ENCODE results near the gene OR52N4.
"Not testable (repeated sequence)": the region's sequence is repeated elsewhere in the genome, so short reads cannot be mapped to it uniquely, and the experiment has no call there.

The OR52N4 gene

GRCh38 chr11:5753943-5754342 is at the start of gene OR52N4:
Gene OR52N4 (plus strand): TSS chr11:5754243. CDS start chr11:5754741, 498 bp downstream.
- DNase-seq: no peak

DNA sequence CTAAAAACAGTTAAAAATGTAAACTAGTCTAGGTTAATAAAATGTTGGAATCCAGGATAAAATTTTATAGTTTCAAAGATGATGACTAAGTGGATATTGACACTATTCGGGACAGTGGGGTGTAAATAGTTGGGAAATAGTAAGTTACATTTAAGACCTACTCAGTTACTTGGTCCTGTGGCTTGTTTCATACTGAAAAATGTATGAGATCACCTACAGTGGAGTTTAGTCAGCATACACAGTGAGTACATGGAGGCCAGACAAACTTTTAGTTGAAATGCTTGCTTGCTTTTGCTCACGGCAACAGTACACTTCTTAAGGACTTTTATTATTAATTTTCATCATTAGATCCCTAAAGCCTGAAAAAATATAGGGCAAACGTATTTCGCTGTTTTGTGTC is 48.4 kb upstream of the OR52N4 start:
- DNase-seq: no peak

DNA sequence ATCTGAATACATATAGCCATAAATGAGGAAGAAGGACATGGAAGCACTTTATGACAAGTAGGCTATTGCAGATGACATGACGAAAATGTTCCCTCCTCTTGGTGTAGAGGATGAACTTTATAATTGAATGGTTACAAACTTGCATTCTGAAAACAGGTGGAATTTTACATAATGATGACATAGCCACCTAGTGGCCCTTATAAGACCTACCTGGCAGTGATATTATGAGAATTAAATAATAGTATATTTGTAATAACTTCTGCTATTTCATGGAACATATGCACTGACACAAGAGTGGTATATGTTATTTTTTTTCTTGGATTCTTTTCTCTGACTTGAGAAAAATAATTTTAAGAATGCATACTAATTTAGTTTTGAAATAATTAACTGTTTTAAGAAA is 41.5 kb upstream of the OR52N4 start:
- no peak for DNase-seq

GRCh38 chr11:5713695-5714094 is 40.3 kb upstream of the OR52N4 start:
- no peak for DNase-seq

DNA sequence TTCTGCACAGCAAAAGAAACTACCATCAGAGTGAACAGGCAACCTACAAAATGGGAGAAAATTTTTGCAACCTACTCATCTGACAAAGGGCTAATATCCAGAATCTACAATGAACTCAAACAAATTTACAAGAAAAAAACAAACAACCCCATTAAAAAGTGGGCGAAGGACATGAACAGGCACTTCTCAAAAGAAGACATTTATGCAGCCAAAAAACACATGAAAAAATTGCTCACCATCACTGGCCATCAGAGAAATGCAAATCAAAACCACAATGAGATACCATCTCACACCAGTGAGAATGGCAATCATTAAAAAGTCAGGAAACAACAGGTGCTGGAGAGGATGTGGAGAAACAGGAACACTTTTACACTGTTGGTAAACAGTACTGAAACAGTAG is 37.5 kb upstream of the OR52N4 start:
- DNase-seq: not testable (repeated sequence)

DNA sequence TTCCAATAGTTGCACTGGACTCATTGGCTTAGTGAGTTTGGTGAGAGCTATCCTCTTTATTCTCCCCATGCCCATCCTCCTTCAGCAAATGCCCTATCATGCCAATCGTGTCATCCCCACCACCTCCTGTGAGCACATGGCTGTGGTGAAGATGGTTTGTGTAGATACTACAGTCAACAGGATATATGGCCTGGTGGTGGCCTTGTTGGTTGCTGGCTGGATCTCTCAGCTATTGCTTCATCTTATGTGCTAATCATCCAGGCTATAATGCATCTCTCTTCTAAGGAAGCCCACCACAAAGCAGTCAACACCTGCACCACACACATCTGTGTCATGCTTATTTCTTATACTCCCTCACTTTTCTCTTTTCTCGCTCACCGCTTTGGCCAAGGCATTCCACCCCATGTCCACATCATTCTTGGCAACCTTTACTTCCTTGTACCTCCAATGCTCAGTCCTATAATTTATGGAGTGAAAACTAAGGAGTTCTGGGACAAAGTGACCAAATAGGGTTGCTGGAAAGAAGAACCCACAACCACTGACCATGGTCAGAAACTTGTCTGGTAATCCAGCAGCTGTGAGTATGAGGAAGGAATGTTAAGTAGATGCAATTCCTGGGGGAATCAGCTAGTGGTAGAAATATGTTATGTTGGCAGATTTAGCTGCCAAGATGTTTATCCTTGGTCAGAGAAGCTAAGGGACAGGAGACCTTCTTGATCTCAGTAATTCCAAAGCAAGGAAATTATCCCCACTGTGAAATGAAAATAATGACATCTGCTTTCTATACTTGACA is 34.1 kb upstream of the OR52N4 start:
- no peak for DNase-seq

DNA sequence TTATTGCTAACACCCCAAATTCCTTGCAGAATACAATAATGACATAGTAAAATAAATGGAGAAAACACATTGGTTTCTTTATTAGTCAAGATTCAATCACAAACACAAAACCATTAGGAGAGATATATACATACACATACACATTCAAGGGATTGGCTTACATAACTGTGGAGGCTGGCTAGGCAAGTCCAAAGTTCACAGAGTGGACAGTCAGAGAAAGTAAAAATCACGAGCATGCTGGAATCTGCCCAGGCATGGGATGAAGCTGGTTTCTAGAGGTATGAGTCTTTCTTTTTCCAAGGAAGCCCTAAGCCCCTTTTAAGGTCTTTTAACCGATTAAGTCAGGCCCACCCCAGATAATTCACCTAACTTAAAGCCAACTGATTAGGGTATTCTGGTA is 31.4 kb upstream of the OR52N4 start:
- DNase-seq: no peak

GRCh38 chr11:5726351-5726750 is 27.7 kb upstream of the OR52N4 start:
- DNase-seq: no peak

GRCh38 chr11:5727691-5728090 is 26.4 kb upstream of the OR52N4 start:
- DNase-seq: no peak

DNA sequence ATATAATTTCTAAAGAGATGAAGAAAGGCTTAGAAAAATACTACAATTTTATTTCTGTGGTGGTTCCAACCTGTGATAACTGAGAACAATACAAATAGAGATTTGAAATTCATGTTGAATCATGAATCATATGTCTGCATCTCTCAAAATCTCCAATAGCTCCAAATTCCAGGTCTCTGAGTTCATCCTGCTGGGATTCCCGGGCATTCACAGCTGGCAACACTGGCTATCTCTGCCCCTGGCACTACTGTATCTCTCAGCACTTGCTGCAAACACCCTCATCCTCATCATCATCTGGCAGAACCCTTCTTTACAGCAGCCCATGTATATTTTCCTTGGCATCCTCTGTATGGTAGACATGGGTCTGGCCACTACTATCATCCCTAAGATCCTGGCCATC is 17.6 kb upstream of the OR52N4 start, which contains the start of gene OR56B1:
TSS of gene OR56B1 (plus strand) at position 53 of the 400 bp plus-strand sequence. CDS start at position 122, 69 bp downstream.
- no peak for DNase-seq

- no peak for DNase-seq
These were observed 17.0 kb upstream of the OR52N4 start for GRCh38 chr11:5737091-5737490.

GRCh38 chr11:5737670-5738392 is 16.2 kb upstream of the OR52N4 start:
- DNase-seq: no peak

GRCh38 chr11:5738431-5738830 is 15.6 kb upstream of the OR52N4 start:
- no peak for DNase-seq

DNA sequence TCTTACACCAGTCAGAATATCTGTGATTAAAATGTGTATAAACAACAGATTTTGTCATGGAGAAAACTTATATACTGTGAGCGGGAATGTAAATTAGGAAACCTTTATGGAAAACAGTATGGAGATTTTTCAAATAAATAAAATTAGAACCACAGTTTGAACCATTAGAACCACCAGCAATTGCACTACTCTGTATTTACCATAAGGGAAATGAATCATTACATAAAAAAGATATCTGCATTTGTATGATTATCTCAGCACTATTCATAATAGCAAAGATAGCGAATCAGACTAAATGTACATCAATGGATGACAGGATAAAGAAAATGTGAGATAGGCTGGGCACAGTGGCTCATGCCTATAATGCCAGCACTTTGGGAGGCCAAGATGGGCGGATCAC is 7.4 kb upstream of the OR52N4 start:
- DNase-seq: no peak

GRCh38 chr11:5749836-5750235 is 4.2 kb upstream of the OR52N4 start:
- no peak for DNase-seq

DNA sequence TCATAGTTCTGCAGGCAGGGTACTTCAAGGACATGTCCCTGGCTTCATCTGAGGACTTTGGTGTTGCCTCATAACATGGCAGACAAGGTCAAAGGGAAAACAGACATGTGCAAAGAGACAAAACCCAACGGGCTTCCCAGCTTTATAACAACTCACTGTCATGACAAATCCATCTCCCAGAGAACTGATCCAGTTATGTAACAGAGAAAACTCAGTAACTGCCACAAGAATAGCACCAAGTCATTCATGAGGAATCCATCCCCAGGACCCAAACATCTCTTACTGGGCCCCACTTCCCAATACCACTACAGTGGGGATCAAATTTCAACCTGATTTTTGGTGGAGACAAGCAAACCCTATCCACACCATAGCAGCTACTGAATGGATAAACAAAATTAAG is 13.0 kb downstream of the OR52N4 start:
- DNase-seq: no peak

DNA sequence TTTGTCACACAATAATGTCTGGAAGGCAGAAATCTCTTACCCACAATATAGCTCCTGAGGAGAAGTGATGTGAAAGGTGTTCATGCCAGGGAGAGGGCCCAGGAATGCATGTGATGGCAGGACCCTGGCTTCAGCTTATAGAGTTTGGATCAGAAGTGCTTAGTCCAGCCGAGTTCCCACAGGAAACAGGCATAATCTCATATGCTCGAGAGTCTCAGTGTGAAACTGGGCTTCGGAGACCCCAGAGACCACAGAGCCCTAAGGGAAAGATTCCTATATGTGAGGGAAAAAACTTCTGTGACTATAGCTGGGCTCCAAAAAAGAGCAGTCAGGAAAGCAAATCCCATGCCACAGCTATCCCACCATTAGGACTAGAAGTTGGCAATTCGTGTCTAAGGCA is 29.2 kb downstream of the OR52N4 start, which contains the start of gene OR52N5:
TSS of gene OR52N5 (minus strand) at position 101 of the 400 bp plus-strand sequence. CDS start 4,721 bp downstream, outside the sequence.
- DNase-seq: no peak

GRCh38 chr11:5791165-5791564 is 37.1 kb downstream of the OR52N4 start, which contains the start of gene OR52N1:
Gene OR52N1 (minus strand): TSS chr11:5791265. CDS start chr11:5788816, 2,449 bp downstream.
- no peak for DNase-seq

DNA sequence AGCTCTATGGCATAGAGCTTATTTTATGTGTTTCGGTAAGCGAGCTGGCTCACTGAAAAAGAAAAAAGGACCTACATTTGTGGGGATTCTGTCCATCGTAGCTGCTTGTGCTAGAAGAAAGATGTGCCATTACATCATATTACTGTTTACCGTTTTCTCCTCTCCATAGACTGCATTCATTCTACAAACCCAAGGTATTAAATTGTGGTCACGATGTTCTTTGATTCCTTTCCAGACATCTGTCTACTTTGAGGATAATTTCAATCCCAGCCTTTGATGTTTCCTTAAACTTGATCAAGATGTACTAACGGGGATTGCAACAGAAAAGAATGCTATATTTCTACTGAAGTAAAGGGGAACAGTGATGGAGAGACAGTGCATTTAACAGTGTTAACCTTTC is 42.5 kb downstream of the OR52N4 start:
- no peak for DNase-seq

GRCh38 chr11:5803982-5804381 is 49.9 kb downstream of the OR52N4 start:
- no peak for DNase-seq
